ENCODE measurements around the gene FGFR2. TPM values are rescaled to one million over a fixed set of nuclear protein-coding genes. Genes with fewer than 3 reads are reported as not detected.

The FGFR2 gene
- polyA plus RNA-seq, 1 donor from 2014 or later: 14.8 TPM

DNA sequence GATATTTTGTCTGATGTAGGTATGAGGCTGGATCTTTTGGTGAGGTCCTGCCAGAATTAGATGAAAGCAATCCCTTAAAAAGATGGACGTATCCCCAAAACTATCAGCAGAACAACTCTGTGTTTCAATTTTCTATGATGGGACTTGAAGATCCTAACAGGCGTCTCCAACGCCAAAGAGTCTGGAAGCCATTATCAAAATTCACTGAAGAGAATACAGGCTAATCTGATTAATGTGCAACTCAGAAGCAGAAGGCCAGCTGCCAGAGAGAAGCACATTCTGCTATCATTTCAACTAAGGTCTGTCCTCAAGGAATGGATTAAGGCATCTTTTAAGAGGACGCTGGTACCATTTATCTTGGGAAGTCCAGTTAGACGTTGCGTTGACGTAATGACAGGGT is 119.7 kb downstream of the FGFR2 start:
- Histone ChIP-seq H3K4me3 (ENCODE audit: low read length) (no peak overlapping the region), H3K27me3 (ENCODE audit: insufficient read depth, low read depth, low read length) (no peaks in the 10 kb centered on the region), H4K20me1 (ENCODE audit: insufficient read depth) (no peaks in the 10 kb centered on the region), H2AFZ (ENCODE audit: low read depth, low read length) (no peak overlapping the region), H3K4me2 (ENCODE audit: low read length) (no peak overlapping the region), H3K79me2 (replicated peaks; ENCODE audit: insufficient read depth, low read length) (no peaks in the 10 kb centered on the region), H3K36me3 (ENCODE audit: insufficient read depth, low read length) (no peaks in the 10 kb centered on the region), H3K9ac (ENCODE audit: low read length) (no peak overlapping the region), H3F3A (ENCODE audit: insufficient read depth, low read length, poor library complexity, severe bottlenecking) (no peaks in the 10 kb centered on the region), H3K9me3 (ENCODE audit: low read length) (no peaks in the 10 kb centered on the region), H3K27ac (ENCODE audit: low read length) (no peak overlapping the region), H3K9me2 (ENCODE audit: insufficient read depth, low read length) (no peaks in the 10 kb centered on the region)
- TF ChIP-seq, protein P1, sequence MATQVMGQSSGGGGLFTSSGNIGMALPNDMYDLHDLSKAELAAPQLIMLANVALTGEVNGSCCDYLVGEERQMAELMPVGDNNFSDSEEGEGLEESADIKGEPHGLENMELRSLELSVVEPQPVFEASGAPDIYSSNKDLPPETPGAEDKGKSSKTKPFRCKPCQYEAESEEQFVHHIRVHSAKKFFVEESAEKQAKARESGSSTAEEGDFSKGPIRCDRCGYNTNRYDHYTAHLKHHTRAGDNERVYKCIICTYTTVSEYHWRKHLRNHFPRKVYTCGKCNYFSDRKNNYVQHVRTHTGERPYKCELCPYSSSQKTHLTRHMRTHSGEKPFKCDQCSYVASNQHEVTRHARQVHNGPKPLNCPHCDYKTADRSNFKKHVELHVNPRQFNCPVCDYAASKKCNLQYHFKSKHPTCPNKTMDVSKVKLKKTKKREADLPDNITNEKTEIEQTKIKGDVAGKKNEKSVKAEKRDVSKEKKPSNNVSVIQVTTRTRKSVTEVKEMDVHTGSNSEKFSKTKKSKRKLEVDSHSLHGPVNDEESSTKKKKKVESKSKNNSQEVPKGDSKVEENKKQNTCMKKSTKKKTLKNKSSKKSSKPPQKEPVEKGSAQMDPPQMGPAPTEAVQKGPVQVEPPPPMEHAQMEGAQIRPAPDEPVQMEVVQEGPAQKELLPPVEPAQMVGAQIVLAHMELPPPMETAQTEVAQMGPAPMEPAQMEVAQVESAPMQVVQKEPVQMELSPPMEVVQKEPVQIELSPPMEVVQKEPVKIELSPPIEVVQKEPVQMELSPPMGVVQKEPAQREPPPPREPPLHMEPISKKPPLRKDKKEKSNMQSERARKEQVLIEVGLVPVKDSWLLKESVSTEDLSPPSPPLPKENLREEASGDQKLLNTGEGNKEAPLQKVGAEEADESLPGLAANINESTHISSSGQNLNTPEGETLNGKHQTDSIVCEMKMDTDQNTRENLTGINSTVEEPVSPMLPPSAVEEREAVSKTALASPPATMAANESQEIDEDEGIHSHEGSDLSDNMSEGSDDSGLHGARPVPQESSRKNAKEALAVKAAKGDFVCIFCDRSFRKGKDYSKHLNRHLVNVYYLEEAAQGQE (IDR thresholded peaks at IDR 0.05; ENCODE audit: borderline replicate concordance): no peak
- no peak for TF ChIP-seq SMC3 (conservative IDR thresholded peaks at IDR 0.05; ENCODE audit: poor library complexity)

DNA sequence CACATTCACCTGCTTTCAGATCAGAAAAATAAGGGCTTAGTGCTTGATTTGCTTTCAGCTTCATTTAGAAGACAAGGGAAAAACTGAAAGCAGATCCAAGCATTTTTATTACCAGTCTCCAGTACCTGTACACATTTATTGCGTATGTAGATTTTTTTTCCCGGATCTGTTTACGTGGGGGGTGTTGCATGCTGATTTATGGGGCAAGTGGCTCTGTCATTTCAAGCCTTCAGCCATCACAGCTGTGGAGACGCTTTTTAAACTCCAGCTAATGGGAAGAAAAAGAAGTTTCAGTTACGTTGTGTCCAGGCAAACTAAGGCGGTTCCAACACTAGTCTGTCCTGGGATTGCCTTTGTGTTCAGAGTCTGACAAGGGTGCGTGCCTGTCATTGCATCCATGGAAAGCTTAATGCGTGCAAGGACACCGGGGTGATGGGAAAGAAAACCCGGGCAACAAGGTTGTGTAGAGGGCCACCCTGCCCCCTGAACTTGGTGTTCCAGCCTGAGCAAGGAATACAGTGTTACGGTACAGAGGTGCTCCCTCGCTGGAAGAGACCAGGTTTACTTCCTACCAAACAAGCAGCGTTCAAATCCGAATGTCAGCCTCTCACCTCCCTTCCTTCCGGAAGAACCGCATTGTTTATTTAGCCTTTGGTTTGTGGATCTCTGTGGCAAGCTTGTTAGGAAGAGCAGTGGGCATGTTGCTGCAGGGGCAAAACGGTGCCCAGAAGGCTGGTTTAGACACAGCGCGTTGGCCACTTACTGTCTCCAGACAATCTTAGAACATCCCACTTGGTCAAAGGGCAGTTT is 128.2 kb downstream of the FGFR2 start:
- Histone ChIP-seq H3K4me3 (ENCODE audit: low read length) (no peak overlapping the region), H3K27me3 (ENCODE audit: insufficient read depth, low read depth, low read length) (no peaks in the 10 kb centered on the region), H3K9me3 (ENCODE audit: low read length) (no peaks in the 10 kb centered on the region), H3K4me2 (ENCODE audit: low read length) (no peak overlapping the region), H3K36me3 (ENCODE audit: insufficient read depth, low read length) (no peaks in the 10 kb centered on the region), H2AFZ (ENCODE audit: low read depth, low read length) (no peak overlapping the region), H3K9me2 (ENCODE audit: insufficient read depth, low read length) (no peaks in the 10 kb centered on the region), H3K27ac (ENCODE audit: low read length) (no peak overlapping the region), H3K79me2 (replicated peaks; ENCODE audit: insufficient read depth, low read length) (no peaks in the 10 kb centered on the region), H4K20me1 (ENCODE audit: insufficient read depth) (no peaks in the 10 kb centered on the region), H3F3A (ENCODE audit: insufficient read depth, low read length, poor library complexity, severe bottlenecking) (no peaks in the 10 kb centered on the region), H3K9ac (ENCODE audit: low read length) (no peak overlapping the region)
- TF ChIP-seq, protein P1 (IDR thresholded peaks at IDR 0.05; ENCODE audit: borderline replicate concordance): no peak
- TF ChIP-seq EZH2 (IDR thresholded peaks at IDR 0.05; ENCODE audit: borderline replicate concordance, insufficient read depth, low read length, poor library complexity, severe bottlenecking) (no peak), POLR2AphosphoS5 (IDR thresholded peaks at IDR 0.05) (no peak), MXI1 (conservative IDR thresholded peaks at IDR 0.05; ENCODE audit: poor library complexity, severe bottlenecking) (no peak)
